ENCODE results near the gene SALL3.

GRCh38 chr18:79043288-79043687 lies 63.7 kb downstream of the SALL3 start:
- no peak for TF ChIP-seq POLR2A (IDR thresholded peaks at IDR 0.05)
- TF ChIP-seq, protein P1, sequence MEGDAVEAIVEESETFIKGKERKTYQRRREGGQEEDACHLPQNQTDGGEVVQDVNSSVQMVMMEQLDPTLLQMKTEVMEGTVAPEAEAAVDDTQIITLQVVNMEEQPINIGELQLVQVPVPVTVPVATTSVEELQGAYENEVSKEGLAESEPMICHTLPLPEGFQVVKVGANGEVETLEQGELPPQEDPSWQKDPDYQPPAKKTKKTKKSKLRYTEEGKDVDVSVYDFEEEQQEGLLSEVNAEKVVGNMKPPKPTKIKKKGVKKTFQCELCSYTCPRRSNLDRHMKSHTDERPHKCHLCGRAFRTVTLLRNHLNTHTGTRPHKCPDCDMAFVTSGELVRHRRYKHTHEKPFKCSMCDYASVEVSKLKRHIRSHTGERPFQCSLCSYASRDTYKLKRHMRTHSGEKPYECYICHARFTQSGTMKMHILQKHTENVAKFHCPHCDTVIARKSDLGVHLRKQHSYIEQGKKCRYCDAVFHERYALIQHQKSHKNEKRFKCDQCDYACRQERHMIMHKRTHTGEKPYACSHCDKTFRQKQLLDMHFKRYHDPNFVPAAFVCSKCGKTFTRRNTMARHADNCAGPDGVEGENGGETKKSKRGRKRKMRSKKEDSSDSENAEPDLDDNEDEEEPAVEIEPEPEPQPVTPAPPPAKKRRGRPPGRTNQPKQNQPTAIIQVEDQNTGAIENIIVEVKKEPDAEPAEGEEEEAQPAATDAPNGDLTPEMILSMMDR (IDR thresholded peaks at IDR 0.05), result no peak

All from vagina (tissue), 2 donors.